H1 (cell line): Measurements from ENCODE around the gene RPS6KA5.

Experiments used
- EP300 ChIP-seq, 2 experiments: IDR thresholded peaks; 1 replicate in 1 of 2; 2 replicates in 1 of 2; pipeline ENCODE4 v1.6.1; 2011 to 2012; ENCODE audit warnings: low read depth in 2 of 2, low read length in 2 of 2, mild to moderate bottlenecking in 2 of 2, borderline replicate concordance in 1 of 2, inconsistent platforms in 1 of 2, moderate library complexity in 1 of 2
- RAD21 ChIP-seq, 2 experiments: IDR thresholded peaks in 1 of 2; conservative IDR thresholded peaks in 1 of 2; 2 replicates each; pipeline ENCODE4 v1.6.1; 2011; ENCODE audit warnings: low read depth in 2 of 2, low read length in 2 of 2, improper control_type of control experiment in 1 of 2, inconsistent platforms in 1 of 2, mild to moderate bottlenecking in 1 of 2, moderate library complexity in 1 of 2
- TF ChIP-seq, protein P1 (sequence below), 3 experiments: IDR thresholded peaks; 1 replicate in 2 of 3; 2 replicates in 1 of 3; pipeline versions ENCODE4 v1.5.1 to v1.6.1; 2011; ENCODE audit warnings: low read length in 3 of 3, mild to moderate bottlenecking in 3 of 3, inconsistent platforms in 2 of 3, low read depth in 1 of 3, moderate library complexity in 1 of 3; ENCODE audit not compliant: insufficient read depth in 1 of 3; ENCODE audit errors: control extremely low read depth in 1 of 3

DNA sequence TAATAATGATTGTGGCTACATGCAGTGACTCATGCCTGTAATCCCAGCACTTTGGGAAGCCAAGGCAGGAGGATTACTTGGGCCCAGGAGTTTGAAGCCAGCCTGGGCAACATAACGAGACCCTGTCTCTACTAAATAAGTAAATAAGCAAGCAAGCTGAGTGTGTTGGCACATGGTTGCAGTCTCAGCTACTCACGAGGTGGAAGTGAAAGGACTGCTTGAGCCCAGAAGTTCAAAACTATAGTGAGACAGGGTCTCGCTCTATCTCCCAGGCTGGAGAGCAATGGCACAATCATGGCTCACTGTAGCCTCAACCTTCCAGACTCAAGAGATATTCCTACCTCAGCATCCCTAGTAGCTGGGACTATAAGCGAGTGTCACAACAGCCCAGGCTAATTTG lies 64.7 kb downstream of the RPS6KA5 start:
- no peak for TF ChIP-seq RAD21 (IDR thresholded peaks at IDR 0.05 in 1 of 2, conservative IDR thresholded peaks at IDR 0.05 in 1 of 2; ENCODE audit: low read depth in 2 of 2, low read length in 2 of 2)
- TF ChIP-seq EP300 (IDR thresholded peaks at IDR 0.05; ENCODE audit: borderline replicate concordance in 1 of 2, low read depth in 2 of 2, low read length in 2 of 2): no peak
- TF ChIP-seq, protein P1, sequence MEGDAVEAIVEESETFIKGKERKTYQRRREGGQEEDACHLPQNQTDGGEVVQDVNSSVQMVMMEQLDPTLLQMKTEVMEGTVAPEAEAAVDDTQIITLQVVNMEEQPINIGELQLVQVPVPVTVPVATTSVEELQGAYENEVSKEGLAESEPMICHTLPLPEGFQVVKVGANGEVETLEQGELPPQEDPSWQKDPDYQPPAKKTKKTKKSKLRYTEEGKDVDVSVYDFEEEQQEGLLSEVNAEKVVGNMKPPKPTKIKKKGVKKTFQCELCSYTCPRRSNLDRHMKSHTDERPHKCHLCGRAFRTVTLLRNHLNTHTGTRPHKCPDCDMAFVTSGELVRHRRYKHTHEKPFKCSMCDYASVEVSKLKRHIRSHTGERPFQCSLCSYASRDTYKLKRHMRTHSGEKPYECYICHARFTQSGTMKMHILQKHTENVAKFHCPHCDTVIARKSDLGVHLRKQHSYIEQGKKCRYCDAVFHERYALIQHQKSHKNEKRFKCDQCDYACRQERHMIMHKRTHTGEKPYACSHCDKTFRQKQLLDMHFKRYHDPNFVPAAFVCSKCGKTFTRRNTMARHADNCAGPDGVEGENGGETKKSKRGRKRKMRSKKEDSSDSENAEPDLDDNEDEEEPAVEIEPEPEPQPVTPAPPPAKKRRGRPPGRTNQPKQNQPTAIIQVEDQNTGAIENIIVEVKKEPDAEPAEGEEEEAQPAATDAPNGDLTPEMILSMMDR (IDR thresholded peaks at IDR 0.05; ENCODE audit: control extremely low read depth in 1 of 3, insufficient read depth in 1 of 3, low read depth in 1 of 3, low read length in 3 of 3): no peak
